ENCODE measurements around the gene MRPL41.
"Not testable (repeated sequence)": the region's sequence is repeated elsewhere in the genome, so short reads cannot be mapped to it uniquely, and the experiment has no call there.

The MRPL41 gene

DNA sequence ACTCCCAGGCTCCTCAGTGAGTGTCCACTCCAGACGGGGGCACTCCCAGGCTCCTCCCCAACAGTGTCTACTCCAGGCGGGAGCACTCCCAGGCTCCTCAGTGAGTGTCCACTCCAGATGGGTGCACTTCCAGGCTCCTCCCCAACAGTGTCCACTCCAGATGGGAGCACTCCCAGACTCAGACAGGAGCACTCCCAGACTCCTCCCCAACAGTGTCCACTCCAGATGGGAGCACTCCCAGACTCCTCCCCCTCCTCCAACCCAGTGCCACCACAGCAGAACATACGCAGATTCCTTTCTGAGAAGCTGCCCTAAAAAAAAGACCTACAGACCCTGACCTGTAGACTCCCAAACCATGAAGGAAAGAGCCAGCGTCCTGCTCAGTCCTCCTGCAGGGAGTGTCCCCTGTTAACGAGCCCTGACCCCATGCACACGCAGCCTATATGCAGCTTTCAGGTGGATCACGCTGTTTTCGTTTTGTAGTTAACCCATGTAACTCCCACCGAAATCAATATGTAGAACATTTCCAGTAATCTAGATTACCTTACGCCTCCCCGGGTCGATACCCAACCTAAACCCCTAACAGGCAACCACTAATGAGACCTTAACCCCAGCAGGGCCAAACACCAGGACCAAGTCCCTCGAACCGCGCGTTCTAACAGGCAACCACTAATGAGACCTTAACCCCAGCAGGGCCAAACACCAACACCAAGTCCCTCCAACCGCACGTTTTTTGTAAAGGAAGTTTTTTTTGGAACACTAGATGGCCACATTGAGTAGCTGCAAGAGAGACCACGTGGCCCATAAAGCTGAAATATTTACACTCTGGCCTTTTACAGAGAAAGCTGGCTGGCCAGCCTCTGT lies 17.2 kb upstream of the MRPL41 start:
- Histone ChIP-seq H3K4me1 (ENCODE audit: low read length) (peaks cover 8% of the 10 kb centered on the region), H3K9ac (ENCODE audit: low read length) (peak overlapping the region; percentile 48), H3K27ac (ENCODE audit: low read length) (no peak overlapping the region)

DNA sequence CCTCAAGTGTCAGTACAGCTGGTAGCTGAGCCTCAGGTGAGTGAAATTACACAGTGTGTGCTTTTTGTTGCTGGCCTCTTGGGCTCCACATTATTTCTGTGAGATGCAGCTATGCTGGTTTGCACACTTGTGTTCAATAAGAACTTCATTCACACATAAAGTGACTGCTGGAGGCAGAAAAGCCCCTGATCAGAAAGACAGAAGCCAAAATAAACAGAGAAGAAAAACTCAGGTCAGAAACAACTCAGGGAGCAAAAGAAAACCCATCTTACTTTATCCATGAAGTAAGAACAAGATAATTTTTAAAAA lies 16.6 kb upstream of the MRPL41 start:
- peak overlapping the region; percentile 36 for H3K9ac ChIP-seq (ENCODE audit: low read length)
- H3K4me3 ChIP-seq (ENCODE audit: low read length) = no peak overlapping the region
- H2AFZ ChIP-seq (ENCODE audit: low read depth, low read length) = peak overlapping the region; percentile 98
- H4K20me1 ChIP-seq (ENCODE audit: insufficient read depth, low read length) = no peaks in the 10 kb centered on the region
- H3K79me2 ChIP-seq (ENCODE audit: low read length) = no peaks in the 10 kb centered on the region
- H3K9me3 ChIP-seq (ENCODE audit: insufficient read depth, low read length) = no peaks in the 10 kb centered on the region
- H3K36me3 ChIP-seq (replicated peaks; ENCODE audit: low read depth, low read length) = no peaks in the 10 kb centered on the region
- H3K27me3 ChIP-seq (ENCODE audit: low read depth, low read length) = no peaks in the 10 kb centered on the region
- TF ChIP-seq EZH2phosphoT487 (IDR thresholded peaks at IDR 0.05; ENCODE audit: low read depth) = no peak
- TF ChIP-seq, protein P1, sequence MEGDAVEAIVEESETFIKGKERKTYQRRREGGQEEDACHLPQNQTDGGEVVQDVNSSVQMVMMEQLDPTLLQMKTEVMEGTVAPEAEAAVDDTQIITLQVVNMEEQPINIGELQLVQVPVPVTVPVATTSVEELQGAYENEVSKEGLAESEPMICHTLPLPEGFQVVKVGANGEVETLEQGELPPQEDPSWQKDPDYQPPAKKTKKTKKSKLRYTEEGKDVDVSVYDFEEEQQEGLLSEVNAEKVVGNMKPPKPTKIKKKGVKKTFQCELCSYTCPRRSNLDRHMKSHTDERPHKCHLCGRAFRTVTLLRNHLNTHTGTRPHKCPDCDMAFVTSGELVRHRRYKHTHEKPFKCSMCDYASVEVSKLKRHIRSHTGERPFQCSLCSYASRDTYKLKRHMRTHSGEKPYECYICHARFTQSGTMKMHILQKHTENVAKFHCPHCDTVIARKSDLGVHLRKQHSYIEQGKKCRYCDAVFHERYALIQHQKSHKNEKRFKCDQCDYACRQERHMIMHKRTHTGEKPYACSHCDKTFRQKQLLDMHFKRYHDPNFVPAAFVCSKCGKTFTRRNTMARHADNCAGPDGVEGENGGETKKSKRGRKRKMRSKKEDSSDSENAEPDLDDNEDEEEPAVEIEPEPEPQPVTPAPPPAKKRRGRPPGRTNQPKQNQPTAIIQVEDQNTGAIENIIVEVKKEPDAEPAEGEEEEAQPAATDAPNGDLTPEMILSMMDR (IDR thresholded peaks at IDR 0.05; ENCODE audit: low read depth, low read length) = no peak
- no peak overlapping the region for H3K27ac ChIP-seq (ENCODE audit: low read length)
- H3K4me2 ChIP-seq (ENCODE audit: low read length) = peak overlapping the region; percentile 83
- peaks cover 8% of the 10 kb centered on the region for H3K4me1 ChIP-seq (ENCODE audit: low read length)

More for the DNA sequence above, 17.2 kb upstream of the MRPL41 start:
- peak overlapping the region; percentile 83 for H3K4me2 ChIP-seq (ENCODE audit: low read length)
- H3K36me3 ChIP-seq (replicated peaks; ENCODE audit: low read depth, low read length) = no peaks in the 10 kb centered on the region
- H4K20me1 ChIP-seq (ENCODE audit: insufficient read depth, low read length) = no peaks in the 10 kb centered on the region
- TF ChIP-seq EZH2phosphoT487 (IDR thresholded peaks at IDR 0.05; ENCODE audit: low read depth) = no peak
- TF ChIP-seq, protein P1 (IDR thresholded peaks at IDR 0.05; ENCODE audit: low read depth, low read length) = peak; percentile 63
- H3K9me3 ChIP-seq (ENCODE audit: insufficient read depth, low read length) = no peaks in the 10 kb centered on the region
- peak overlapping the region; percentile 59 for H3K4me3 ChIP-seq (ENCODE audit: low read length)
- no peaks in the 10 kb centered on the region for H3K79me2 ChIP-seq (ENCODE audit: low read length)
- H2AFZ ChIP-seq (ENCODE audit: low read depth, low read length) = peak overlapping the region; percentile 98
- H3K27me3 ChIP-seq (ENCODE audit: low read depth, low read length) = no peaks in the 10 kb centered on the region

DNA sequence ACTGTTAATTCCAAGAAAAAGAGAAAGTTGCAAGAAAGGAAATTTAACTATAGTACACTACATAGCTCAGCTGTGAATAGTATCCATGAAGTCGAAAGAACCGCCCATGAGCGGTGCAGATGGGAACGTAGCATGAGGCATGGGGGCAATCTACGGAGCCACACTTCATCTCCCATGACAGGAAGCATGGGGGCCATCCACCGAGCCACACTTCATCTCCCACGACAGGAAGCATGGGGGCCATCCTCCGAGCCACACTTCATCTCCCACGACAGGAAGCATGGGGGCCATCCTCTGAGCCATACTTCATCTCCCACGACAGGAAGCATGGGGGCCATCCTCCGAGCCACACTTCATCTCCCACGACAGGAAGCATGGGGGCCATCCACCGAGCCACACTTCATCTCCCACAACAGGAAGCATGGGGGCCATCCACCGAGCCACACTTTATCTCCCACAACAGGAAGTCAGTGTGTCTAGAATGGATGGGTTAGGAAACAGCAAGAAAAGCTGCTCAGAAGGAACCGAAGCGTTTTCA lies 15.0 kb upstream of the MRPL41 start:
- not testable (repeated sequence) for H3K4me1 ChIP-seq (ENCODE audit: low read length); H3K36me3 ChIP-seq (replicated peaks; ENCODE audit: low read depth, low read length); H3K27ac ChIP-seq (ENCODE audit: low read length); H3K79me2 ChIP-seq (ENCODE audit: low read length); H3K4me2 ChIP-seq (ENCODE audit: low read length); H3K27me3 ChIP-seq (ENCODE audit: low read depth, low read length); H3K9ac ChIP-seq (ENCODE audit: low read length); H2AFZ ChIP-seq (ENCODE audit: low read depth, low read length); H3K4me3 ChIP-seq (ENCODE audit: low read length); H4K20me1 ChIP-seq (ENCODE audit: insufficient read depth, low read length); H3K9me3 ChIP-seq (ENCODE audit: insufficient read depth, low read length)

DNA sequence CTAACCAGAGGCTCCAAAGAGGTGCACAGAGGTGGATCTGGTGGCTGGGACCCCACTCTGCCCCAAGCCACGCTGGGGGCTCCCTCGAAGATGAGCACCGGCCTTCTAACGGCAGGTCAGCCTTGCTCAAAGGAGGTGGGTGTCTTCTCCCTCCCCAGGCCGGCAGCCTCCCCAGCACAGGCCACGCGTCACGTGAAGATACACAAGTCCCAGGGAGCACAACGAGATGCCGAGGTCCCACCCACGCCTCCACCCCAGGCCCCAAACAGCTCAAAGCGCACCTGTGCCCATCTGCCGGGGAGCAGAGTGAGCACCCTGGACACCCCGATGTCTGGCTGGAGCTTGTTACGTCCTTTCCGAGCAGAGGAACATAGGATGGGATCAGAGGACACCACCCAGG lies 13.6 kb upstream of the MRPL41 start:
- H3K79me2 ChIP-seq (ENCODE audit: low read length) = no peaks in the 10 kb centered on the region
- H3K36me3 ChIP-seq (replicated peaks; ENCODE audit: low read depth, low read length) = no peaks in the 10 kb centered on the region
- H3K4me1 ChIP-seq (ENCODE audit: low read length) = peaks cover 8% of the 10 kb centered on the region
- no peak overlapping the region for H2AFZ ChIP-seq (ENCODE audit: low read depth, low read length)
- H3K9ac ChIP-seq (ENCODE audit: low read length) = no peak overlapping the region
- no peaks in the 10 kb centered on the region for H4K20me1 ChIP-seq (ENCODE audit: insufficient read depth, low read length)
- no peaks in the 10 kb centered on the region for H3K9me3 ChIP-seq (ENCODE audit: insufficient read depth, low read length)
- H3K27ac ChIP-seq (ENCODE audit: low read length) = no peak overlapping the region
- no peak overlapping the region for H3K4me2 ChIP-seq (ENCODE audit: low read length)
- H3K27me3 ChIP-seq (ENCODE audit: low read depth, low read length) = no peaks in the 10 kb centered on the region
- no peak overlapping the region for H3K4me3 ChIP-seq (ENCODE audit: low read length)
- TF ChIP-seq, protein P1 (IDR thresholded peaks at IDR 0.05; ENCODE audit: low read depth, low read length) = no peak
- TF ChIP-seq EZH2phosphoT487 (IDR thresholded peaks at IDR 0.05; ENCODE audit: low read depth) = no peak
